ENCODE data around the gene TBCD. TPM values are rescaled to one million over a fixed set of nuclear protein-coding genes. Genes with fewer than 3 reads are reported as not detected.
A peak's percentile ranks its signal among the peaks of the same experiment; 100 is the strongest.

The TBCD gene
- total RNA-seq, 2 donors from 2014 or later = 38.9 to 74.8 TPM

GRCh38 chr17:82823004-82823403 lies 71.1 kb downstream of the TBCD start:
- H3K27ac ChIP-seq = no peak overlapping the region
- no peak overlapping the region for H3K4me3 ChIP-seq
- WGBS, 2 donors = 84 to 98% methylated on average over 4 to 5 of the region's 5 CpGs
- no peaks in the 10 kb centered on the region for H3K36me3 ChIP-seq (replicated peaks in 1 of 2; ENCODE audit: insufficient read depth in 1 of 2, low read depth in 2 of 2)
- DNase-seq (no peak), ATAC-seq (no peak)
- no peaks in the 10 kb centered on the region for H3K27me3 ChIP-seq
- intact Hi-C loops (cut with DNase I) = no loop called here
- peaks cover 0 to 10% (median 0%) of the 10 kb centered on the region in 3 donors for H3K9me3 ChIP-seq
- H3K4me1 ChIP-seq = no peaks in the 10 kb centered on the region
- TF ChIP-seq CTCF (IDR thresholded peaks at IDR 0.05) = no peak
- TF ChIP-seq POLR2A (IDR thresholded peaks at IDR 0.05) = no peak

DNA sequence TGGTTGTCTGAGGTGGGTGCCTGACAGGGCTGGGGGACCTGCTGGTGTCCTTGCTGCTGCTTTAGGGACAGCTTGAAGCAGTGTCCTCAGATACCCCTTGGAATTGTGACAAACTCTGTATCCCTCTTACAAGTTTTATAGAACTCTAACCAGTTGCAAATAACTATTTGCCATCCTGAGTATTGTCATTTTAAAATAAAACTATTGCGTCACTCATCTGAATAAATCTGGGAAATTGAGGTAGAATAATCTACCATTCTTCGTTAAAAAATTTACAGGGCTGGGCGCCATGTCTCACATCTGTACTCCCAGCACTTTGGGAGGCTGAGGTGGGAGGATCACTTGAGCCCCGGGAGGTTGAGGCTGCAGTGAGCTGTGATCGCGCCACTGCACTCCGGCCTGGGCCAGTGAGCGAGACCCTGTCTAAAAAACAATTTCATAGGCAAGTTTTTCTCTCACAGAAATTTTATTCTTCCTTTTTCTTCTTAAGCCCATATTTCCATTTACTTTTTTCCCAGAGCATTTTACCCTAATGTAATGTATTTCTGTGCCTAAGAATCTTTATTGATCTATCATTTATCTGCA lies 73.8 kb downstream of the TBCD start:
- no peak for TF ChIP-seq POLR2A (IDR thresholded peaks at IDR 0.05)
- no peak for TF ChIP-seq CTCF (IDR thresholded peaks at IDR 0.05)
- Histone ChIP-seq H3K4me3 (no peak overlapping the region), H3K4me1 (no peaks in the 10 kb centered on the region), H3K9me3 (no peaks in the 10 kb centered on the region), H3K27me3 (no peaks in the 10 kb centered on the region), H3K36me3 (replicated peaks in 1 of 2; ENCODE audit: insufficient read depth in 1 of 2, low read depth in 2 of 2) (no peaks in the 10 kb centered on the region), H3K27ac (no peak overlapping the region)
- ATAC-seq (no peak), DNase-seq (no peak)
- 95 to 96% methylated on average over 8 of the region's 8 CpGs for WGBS, 2 donors
- intact Hi-C loops (cut with DNase I) = no loop called here

- intact Hi-C loops (cut with DNase I) = no loop called here
- ATAC-seq = no peak
- no peak for DNase-seq
- no peak for TF ChIP-seq CTCF (IDR thresholded peaks at IDR 0.05)
- no peak for TF ChIP-seq POLR2A (IDR thresholded peaks at IDR 0.05)
- Histone ChIP-seq H3K36me3 (replicated peaks in 1 of 2; ENCODE audit: insufficient read depth in 1 of 2, low read depth in 2 of 2) (no peaks in the 10 kb centered on the region), H3K4me1 (no peaks in the 10 kb centered on the region), H3K4me3 (no peak overlapping the region), H3K9me3 (no peaks in the 10 kb centered on the region), H3K27ac (no peak overlapping the region), H3K27me3 (no peaks in the 10 kb centered on the region)
Measured at GRCh38 chr17:82826211-82826610, 74.3 kb downstream of the TBCD start.

GRCh38 chr17:82826956-82827355 lies 75.1 kb downstream of the TBCD start:
- H3K4me1 ChIP-seq = no peaks in the 10 kb centered on the region
- no peak overlapping the region for H3K4me3 ChIP-seq
- no peak for TF ChIP-seq CTCF (IDR thresholded peaks at IDR 0.05)
- TF ChIP-seq POLR2A (IDR thresholded peaks at IDR 0.05) = no peak
- ATAC-seq = no peak
- no peaks in the 10 kb centered on the region for H3K36me3 ChIP-seq (replicated peaks in 1 of 2; ENCODE audit: insufficient read depth in 1 of 2, low read depth in 2 of 2)
- DNase-seq = no peak
- intact Hi-C loops (cut with DNase I) = no loop called here
- H3K27me3 ChIP-seq = no peaks in the 10 kb centered on the region
- no peaks in the 10 kb centered on the region for H3K9me3 ChIP-seq
- no peak overlapping the region for H3K27ac ChIP-seq
- 91 to 94% methylated on average over 7 of the region's 7 CpGs for WGBS, 2 donors

- intact Hi-C loops (cut with DNase I) = no loop called here
- peak in 1 of 7 experiments; percentile 8 for TF ChIP-seq CTCF (IDR thresholded peaks at IDR 0.05)
- TF ChIP-seq POLR2A (IDR thresholded peaks at IDR 0.05) = no peak
- Histone ChIP-seq H3K27me3 (no peaks in the 10 kb centered on the region), H3K9me3 (no peaks in the 10 kb centered on the region), H3K4me1 (no peaks in the 10 kb centered on the region), H3K27ac (no peak overlapping the region), H3K36me3 (replicated peaks in 1 of 2; ENCODE audit: insufficient read depth in 1 of 2, low read depth in 2 of 2) (peaks cover 0 to 2% of the 10 kb centered on the region in 2 donors), H3K4me3 (no peak overlapping the region)
- 94% methylated on average over 26 of the region's 26 CpGs for WGBS, 2 donors
- DNase-seq (no peak), ATAC-seq (no peak)
Measured at GRCh38 chr17:82828875-82829487, 77.1 kb downstream of the TBCD start.
